Caco-2 (cell line): Measurements from ENCODE around the gene PHETA1. TPM values are rescaled to one million over a fixed set of nuclear protein-coding genes. Genes with fewer than 3 reads are reported as not detected.
A peak's percentile ranks its signal among the peaks of the same experiment; 100 is the strongest.

ENCODE experiments used
- BruUV-seq: library from RNA; stranded (reverse); fragments of 400-500 nt; replicated peaks from 2 replicates; lab custom pipeline; 2021; lab: Mats Ljungman, UMichigan
- CTCF ChIA-PET: fragments of 300-600 bp; sonication (Branson Sonifier 250); formaldehyde crosslinking; loops from one replicate; lab custom pipeline; 2022; ENCODE audit warnings: antibody characterized with exemption; lab: Charles Lee
- POLR2A ChIA-PET: fragments of 300-600 bp; sonication (Branson Sonifier 250); formaldehyde crosslinking; loops from one replicate; lab custom pipeline; 2022; ENCODE audit warnings: antibody characterized with exemption; lab: Charles Lee
- DNase-seq, 2 experiments: peaks; one replicate each; pipeline versions ENCODE4 v3.0.0 to v3.0.0-alpha.2; 2020 to 2022
- H3K27me3 ChIP-seq: replicated peaks from 2 replicates; pipeline ENCODE4 v1.6.0; 2011; ENCODE audit warnings: low read length; ENCODE audit not compliant: control insufficient read depth, insufficient read depth
- H3K36me3 ChIP-seq: 2 replicates; pipeline ENCODE4 v1.5.1; 2011; ENCODE audit warnings: low read length; ENCODE audit not compliant: control insufficient read depth, insufficient read depth
- H3K4me1 ChIP-seq: fragments of 250-450 bp; sonication (Bioruptor Pico); 2 replicates; pipeline ENCODE4 v1.5.1; 2020; ENCODE audit warnings: mild to moderate bottlenecking
- H3K4me3 ChIP-seq: 2 replicates; pipeline ENCODE4 v1.5.1; 2011; ENCODE audit warnings: low read depth, mild to moderate bottlenecking, control low read depth, low read length
- H3K9me3 ChIP-seq: fragments of 250-450 bp; sonication (Bioruptor Pico); 2 replicates; pipeline ENCODE4 v1.5.1; 2020; ENCODE audit warnings: mild to moderate bottlenecking, moderate library complexity
- H3K27ac Mint-ChIP-seq: one replicate; pipeline ENCODE4 v1.8.0; 2022; ENCODE audit warnings: mixed read lengths; ENCODE audit not compliant: unreplicated experiment
- H3K27me3 Mint-ChIP-seq: one replicate; pipeline ENCODE4 v1.8.0; 2022; ENCODE audit warnings: mixed read lengths; ENCODE audit not compliant: insufficient read depth, unreplicated experiment
- H3K36me3 Mint-ChIP-seq: one replicate; pipeline ENCODE4 v1.8.0; 2022; ENCODE audit warnings: mild to moderate bottlenecking, mixed read lengths; ENCODE audit not compliant: insufficient read depth, unreplicated experiment
- H3K4me1 Mint-ChIP-seq: one replicate; pipeline ENCODE4 v1.8.0; 2022; ENCODE audit warnings: low read depth, mixed read lengths; ENCODE audit not compliant: unreplicated experiment
- H3K4me3 Mint-ChIP-seq: one replicate; pipeline ENCODE4 v1.8.0; 2022; ENCODE audit warnings: mild to moderate bottlenecking, moderate library complexity, mixed read lengths; ENCODE audit not compliant: unreplicated experiment
- H3K9me3 Mint-ChIP-seq: one replicate; pipeline ENCODE4 v1.8.0; 2022; ENCODE audit warnings: mixed read lengths; ENCODE audit not compliant: unreplicated experiment
- intact Hi-C: fragments of 100-400 bp; cut with micrococcal nuclease; formaldehyde crosslinking; loops from one replicate; pipeline ENCODE4 v1.10.0; 2022; ENCODE audit not compliant: unreplicated experiment
- total RNA-seq: library from RNA; stranded (reverse); gene quantifications from 2 replicates; pipeline ENCODE4 v1.2.3, GENCODE V29; 2022
- TF ChIP-seq, protein P1 (sequence below), 2 experiments: fragments of 200-600 bp in 1 of 2; IDR thresholded peaks; 1 replicate in 1 of 2; 2 replicates in 1 of 2; pipeline versions ENCODE4 v1.5.1 to v1.8.0; 2011 to 2022; ENCODE audit warnings: antibody characterized with exemption in 1 of 2, control low read depth in 1 of 2, inconsistent platforms in 1 of 2, low read depth in 1 of 2, low read length in 1 of 2, mild to moderate bottlenecking in 1 of 2, moderate library complexity in 1 of 2; ENCODE audit not compliant: insufficient read depth in 1 of 2, severe bottlenecking in 1 of 2, unreplicated experiment in 1 of 2

The PHETA1 gene
- total RNA-seq, 1 experiment from 2014 or later, result 14.9 TPM

DNA sequence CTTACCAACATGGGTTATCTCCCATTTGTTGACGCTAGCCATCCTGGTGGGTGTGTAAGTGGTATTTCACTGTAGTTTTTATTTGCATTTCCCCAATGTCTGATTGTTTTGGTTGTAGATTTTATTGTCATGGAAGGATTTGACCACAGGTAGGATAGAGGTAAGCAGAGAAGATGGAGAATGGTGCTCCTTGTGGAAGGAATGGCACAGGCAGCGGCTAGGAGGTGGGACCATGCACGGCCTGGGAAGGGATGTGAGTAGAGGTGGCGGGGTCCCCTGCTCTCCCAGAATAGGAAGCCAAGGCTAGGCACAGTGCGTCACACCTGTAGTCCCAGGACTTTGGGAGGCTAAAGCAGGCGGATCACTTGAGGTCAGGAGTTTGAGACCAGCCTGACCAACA is 41.4 kb downstream of the PHETA1 start:
- DNase-seq, result peak in 1 of 2 experiments; percentile 27
- no peaks in the 10 kb centered on the region for H3K27me3 ChIP-seq
- H3K27me3 Mint-ChIP-seq, result no peaks in the 10 kb centered on the region
- no peak overlapping the region for H3K4me3 Mint-ChIP-seq
- H3K9me3 ChIP-seq, result no peaks in the 10 kb centered on the region
- ChIA-PET CTCF (interaction anchor here (1.5 kb wide), 1 partner anchor 70 kb away, joined by 4 read pairs; no protein-coding TSS in a partner anchor), POLR2A (no interaction called here)
- no peaks in the 10 kb centered on the region for H3K9me3 Mint-ChIP-seq
- peaks cover 15% of the 10 kb centered on the region for H3K36me3 Mint-ChIP-seq
- no peaks in the 10 kb centered on the region for H3K36me3 ChIP-seq
- TF ChIP-seq, protein P1, sequence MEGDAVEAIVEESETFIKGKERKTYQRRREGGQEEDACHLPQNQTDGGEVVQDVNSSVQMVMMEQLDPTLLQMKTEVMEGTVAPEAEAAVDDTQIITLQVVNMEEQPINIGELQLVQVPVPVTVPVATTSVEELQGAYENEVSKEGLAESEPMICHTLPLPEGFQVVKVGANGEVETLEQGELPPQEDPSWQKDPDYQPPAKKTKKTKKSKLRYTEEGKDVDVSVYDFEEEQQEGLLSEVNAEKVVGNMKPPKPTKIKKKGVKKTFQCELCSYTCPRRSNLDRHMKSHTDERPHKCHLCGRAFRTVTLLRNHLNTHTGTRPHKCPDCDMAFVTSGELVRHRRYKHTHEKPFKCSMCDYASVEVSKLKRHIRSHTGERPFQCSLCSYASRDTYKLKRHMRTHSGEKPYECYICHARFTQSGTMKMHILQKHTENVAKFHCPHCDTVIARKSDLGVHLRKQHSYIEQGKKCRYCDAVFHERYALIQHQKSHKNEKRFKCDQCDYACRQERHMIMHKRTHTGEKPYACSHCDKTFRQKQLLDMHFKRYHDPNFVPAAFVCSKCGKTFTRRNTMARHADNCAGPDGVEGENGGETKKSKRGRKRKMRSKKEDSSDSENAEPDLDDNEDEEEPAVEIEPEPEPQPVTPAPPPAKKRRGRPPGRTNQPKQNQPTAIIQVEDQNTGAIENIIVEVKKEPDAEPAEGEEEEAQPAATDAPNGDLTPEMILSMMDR (IDR thresholded peaks at IDR 0.05; ENCODE audit: insufficient read depth in 1 of 2, low read depth in 1 of 2, low read length in 1 of 2, severe bottlenecking in 1 of 2, unreplicated experiment in 1 of 2), result peak; percentile 10 to 24
- H3K4me3 ChIP-seq, result no peak overlapping the region
- intact Hi-C loops, result no loop called here
- no TSS peak for BruUV-seq
- no peak overlapping the region for H3K27ac Mint-ChIP-seq
- no peaks in the 10 kb centered on the region for H3K4me1 Mint-ChIP-seq
- no peaks in the 10 kb centered on the region for H3K4me1 ChIP-seq

DNA sequence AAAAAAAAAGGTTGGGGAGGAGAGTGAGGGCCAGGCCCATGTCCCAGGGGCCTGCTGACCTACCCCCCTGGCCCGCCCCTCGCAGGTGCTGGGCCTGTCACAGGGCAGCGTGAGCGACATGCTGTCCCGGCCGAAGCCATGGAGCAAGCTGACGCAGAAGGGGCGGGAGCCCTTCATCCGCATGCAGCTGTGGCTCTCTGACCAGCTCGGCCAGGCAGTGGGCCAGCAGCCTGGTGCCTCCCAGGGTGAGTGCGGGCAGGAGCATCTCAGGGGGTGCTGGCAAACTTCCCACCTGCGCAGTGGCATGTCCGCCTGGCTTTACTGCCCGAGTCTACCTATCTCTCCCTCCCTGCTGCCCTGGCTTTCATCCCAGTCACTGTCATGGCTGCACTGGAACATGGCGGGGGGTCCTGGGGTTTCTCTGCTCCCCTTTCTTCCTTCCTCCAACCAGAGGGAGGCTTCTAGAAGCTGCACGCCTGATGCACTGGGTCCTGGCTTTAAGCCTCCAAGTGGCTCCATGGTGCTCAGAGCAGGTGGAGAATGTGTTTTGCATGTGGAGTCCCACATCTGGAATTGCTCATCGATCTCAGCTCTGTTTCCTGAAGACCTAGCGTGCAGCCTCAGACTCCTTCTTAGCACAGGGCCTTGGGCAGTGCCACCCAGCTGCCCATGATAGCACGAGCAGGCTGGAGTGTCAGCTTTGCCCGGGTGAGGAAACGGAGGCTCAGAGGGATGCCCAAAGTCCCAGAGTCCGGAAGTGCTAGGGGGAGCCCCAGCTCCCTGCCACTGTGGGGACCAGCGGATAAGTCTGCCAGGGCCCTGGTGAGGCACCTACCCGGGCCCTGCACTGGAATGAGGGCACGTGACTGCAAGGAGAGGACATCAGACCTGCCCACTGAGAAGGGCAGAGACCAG is 46.3 kb downstream of the PHETA1 start:
- no peak for DNase-seq
- TF ChIP-seq, protein P1 (IDR thresholded peaks at IDR 0.05; ENCODE audit: insufficient read depth in 1 of 2, low read depth in 1 of 2, low read length in 1 of 2, severe bottlenecking in 1 of 2, unreplicated experiment in 1 of 2), result no peak
- H3K36me3 Mint-ChIP-seq, result peaks cover 13% of the 10 kb centered on the region
- H3K9me3 ChIP-seq, result no peaks in the 10 kb centered on the region
- no peaks in the 10 kb centered on the region for H3K9me3 Mint-ChIP-seq
- no peaks in the 10 kb centered on the region for H3K4me1 Mint-ChIP-seq
- H3K4me1 ChIP-seq, result no peaks in the 10 kb centered on the region
- no peaks in the 10 kb centered on the region for H3K27me3 Mint-ChIP-seq
- no peak overlapping the region for H3K4me3 Mint-ChIP-seq
- ChIA-PET POLR2A (no interaction called here), CTCF (interaction anchor here (0.6 to 0.7 kb wide), 3 partner anchors 16 to 781 kb away, joined by 3 to 9 read pairs (median 4); no protein-coding TSS in a partner anchor)
- H3K36me3 ChIP-seq, result no peaks in the 10 kb centered on the region
- no peak overlapping the region for H3K27ac Mint-ChIP-seq
- no peaks in the 10 kb centered on the region for H3K27me3 ChIP-seq
- intact Hi-C loops, result no loop called here
- H3K4me3 ChIP-seq, result no peak overlapping the region
- no TSS peak for BruUV-seq

DNA sequence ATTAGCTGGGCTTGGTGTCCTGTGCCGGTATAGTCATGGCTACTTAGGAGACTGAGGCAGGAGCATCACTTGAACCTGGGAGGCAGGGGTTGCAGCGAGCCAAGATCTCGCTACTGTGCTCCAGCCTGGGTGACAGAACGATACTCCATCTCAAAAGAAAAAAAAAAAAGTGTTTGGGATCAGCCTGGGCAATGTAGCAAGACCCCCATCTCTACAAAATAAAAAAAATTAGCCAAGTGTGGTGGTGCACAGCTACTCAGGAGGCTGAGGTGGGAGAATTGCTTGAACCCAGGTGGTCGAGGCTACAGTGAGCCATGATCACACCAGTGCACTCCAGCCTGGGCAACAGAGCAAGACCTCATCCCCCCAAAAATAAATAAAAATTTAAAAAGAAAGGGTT is 47.6 kb downstream of the PHETA1 start:
- BruUV-seq, result no TSS peak
- Mint-ChIP-seq H3K9me3 (no peaks in the 10 kb centered on the region), H3K4me3 (no peak overlapping the region), H3K27me3 (peaks cover 10% of the 10 kb centered on the region), H3K4me1 (no peaks in the 10 kb centered on the region), H3K36me3 (peaks cover under 1% of the 10 kb centered on the region), H3K27ac (no peak overlapping the region)
- ChIA-PET POLR2A (no interaction called here), CTCF (no interaction called here)
- H3K4me1 ChIP-seq, result no peaks in the 10 kb centered on the region
- no peak overlapping the region for H3K4me3 ChIP-seq
- H3K9me3 ChIP-seq, result no peaks in the 10 kb centered on the region
- H3K36me3 ChIP-seq, result no peaks in the 10 kb centered on the region
- TF ChIP-seq, protein P1 (IDR thresholded peaks at IDR 0.05; ENCODE audit: insufficient read depth in 1 of 2, low read depth in 1 of 2, low read length in 1 of 2, severe bottlenecking in 1 of 2, unreplicated experiment in 1 of 2), result no peak
- no peaks in the 10 kb centered on the region for H3K27me3 ChIP-seq
- intact Hi-C loops, result no loop called here
- no peak for DNase-seq
